Ammon's horn (tissue), 1 donor: ENCODE results near the gene C1RL.
A peak's percentile ranks its signal among the peaks of the same experiment; 100 is the strongest.

ENCODE experiments used
- DNase-seq: peaks from one replicate; pipeline ENCODE4 v3.0.0-alpha.2; 2016; ENCODE audit warnings: low spot score

The C1RL gene

GRCh38 chr12:7108796-7109571 is at the start of gene C1RL:
C1RL (minus strand) TSS chr12:7109214; CDS start chr12:7109180, 34 bp downstream.
- DNase-seq, result peak; percentile 75

- no peak for DNase-seq
Observed at GRCh38 chr12:7157391-7157790, 48.4 kb upstream of the C1RL start.

GRCh38 chr12:7156259-7157197 is 47.5 kb upstream of the C1RL start:
- no peak for DNase-seq

- DNase-seq, result no peak
Observed at GRCh38 chr12:7155471-7156034, 46.5 kb upstream of the C1RL start.

GRCh38 chr12:7154901-7155470 is 46.0 kb upstream of the C1RL start:
- DNase-seq, result no peak

- no peak for DNase-seq
Observed at GRCh38 chr12:7154042-7154441, 45.0 kb upstream of the C1RL start.

- DNase-seq, result no peak
Observed at GRCh38 chr12:7152818-7153217, 43.8 kb upstream of the C1RL start.

- no peak for DNase-seq
Observed at GRCh38 chr12:7151532-7151931, 42.5 kb upstream of the C1RL start.

GRCh38 chr12:7150841-7151240 is 41.8 kb upstream of the C1RL start:
- no peak for DNase-seq

- no peak for DNase-seq
Observed at GRCh38 chr12:7150356-7150755, 41.3 kb upstream of the C1RL start.

- no peak for DNase-seq
Observed at GRCh38 chr12:7146906-7147305, 37.9 kb upstream of the C1RL start.

- DNase-seq, result no peak
Observed at GRCh38 chr12:7146228-7146627, 37.2 kb upstream of the C1RL start.

- no peak for DNase-seq
Observed at GRCh38 chr12:7145671-7146070, 36.7 kb upstream of the C1RL start.

- DNase-seq, result no peak
Observed at GRCh38 chr12:7144414-7145120, 35.6 kb upstream of the C1RL start.

GRCh38 chr12:7143564-7143963 is 34.5 kb upstream of the C1RL start:
- DNase-seq, result no peak

- DNase-seq, result no peak
Observed at GRCh38 chr12:7142809-7143465, 33.9 kb upstream of the C1RL start.

- peak; percentile 45 for DNase-seq
Observed at GRCh38 chr12:7142056-7142644, 33.1 kb upstream of the C1RL start.

GRCh38 chr12:7141351-7142005 is 32.5 kb upstream of the C1RL start:
- DNase-seq, result no peak

- DNase-seq, result no peak
Observed at GRCh38 chr12:7139200-7139599, 30.2 kb upstream of the C1RL start.

GRCh38 chr12:7137908-7138307 is 28.9 kb upstream of the C1RL start:
- DNase-seq, result no peak
